LNCAP (cell line): ENCODE data around the gene LDLRAP1.

Source experiments
- TF ChIP-seq, protein P1 (sequence below): fragments of 450-650 bp; IDR thresholded peaks from 2 replicates; pipeline ENCODE4 v1.5.1; 2017; ENCODE audit warnings: mild to moderate bottlenecking

The LDLRAP1 gene

GRCh38 chr1:25572708-25573590 lies 29.5 kb downstream of the LDLRAP1 start:
- TF ChIP-seq, protein P1, sequence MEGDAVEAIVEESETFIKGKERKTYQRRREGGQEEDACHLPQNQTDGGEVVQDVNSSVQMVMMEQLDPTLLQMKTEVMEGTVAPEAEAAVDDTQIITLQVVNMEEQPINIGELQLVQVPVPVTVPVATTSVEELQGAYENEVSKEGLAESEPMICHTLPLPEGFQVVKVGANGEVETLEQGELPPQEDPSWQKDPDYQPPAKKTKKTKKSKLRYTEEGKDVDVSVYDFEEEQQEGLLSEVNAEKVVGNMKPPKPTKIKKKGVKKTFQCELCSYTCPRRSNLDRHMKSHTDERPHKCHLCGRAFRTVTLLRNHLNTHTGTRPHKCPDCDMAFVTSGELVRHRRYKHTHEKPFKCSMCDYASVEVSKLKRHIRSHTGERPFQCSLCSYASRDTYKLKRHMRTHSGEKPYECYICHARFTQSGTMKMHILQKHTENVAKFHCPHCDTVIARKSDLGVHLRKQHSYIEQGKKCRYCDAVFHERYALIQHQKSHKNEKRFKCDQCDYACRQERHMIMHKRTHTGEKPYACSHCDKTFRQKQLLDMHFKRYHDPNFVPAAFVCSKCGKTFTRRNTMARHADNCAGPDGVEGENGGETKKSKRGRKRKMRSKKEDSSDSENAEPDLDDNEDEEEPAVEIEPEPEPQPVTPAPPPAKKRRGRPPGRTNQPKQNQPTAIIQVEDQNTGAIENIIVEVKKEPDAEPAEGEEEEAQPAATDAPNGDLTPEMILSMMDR, result peak; percentile 33; the same call in 1 of the 2 replicates

- TF ChIP-seq, protein P1, result no peak
Measured at GRCh38 chr1:25573591-25573930, 30.2 kb downstream of the LDLRAP1 start.

DNA sequence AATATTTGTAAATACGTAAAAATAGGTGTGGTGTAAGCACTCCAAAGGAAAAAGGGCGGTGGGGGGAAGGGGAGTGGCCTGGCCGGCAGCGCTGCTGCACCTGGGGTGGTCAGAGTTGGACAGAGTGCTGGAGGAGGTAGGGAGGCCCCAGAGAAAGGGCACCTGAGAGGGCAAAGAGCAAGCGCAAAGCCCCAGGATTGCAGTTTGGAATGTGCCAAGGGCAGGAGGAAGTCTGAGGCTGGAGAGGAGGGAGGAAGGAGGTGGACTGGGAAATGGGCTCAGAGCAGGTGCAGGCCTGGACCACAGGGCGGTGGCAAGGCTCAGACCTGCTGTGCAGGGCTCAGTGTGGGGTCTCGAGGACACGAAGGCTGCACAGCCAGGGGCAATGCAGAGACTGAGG lies 30.6 kb downstream of the LDLRAP1 start:
- TF ChIP-seq, protein P1, result no peak

DNA sequence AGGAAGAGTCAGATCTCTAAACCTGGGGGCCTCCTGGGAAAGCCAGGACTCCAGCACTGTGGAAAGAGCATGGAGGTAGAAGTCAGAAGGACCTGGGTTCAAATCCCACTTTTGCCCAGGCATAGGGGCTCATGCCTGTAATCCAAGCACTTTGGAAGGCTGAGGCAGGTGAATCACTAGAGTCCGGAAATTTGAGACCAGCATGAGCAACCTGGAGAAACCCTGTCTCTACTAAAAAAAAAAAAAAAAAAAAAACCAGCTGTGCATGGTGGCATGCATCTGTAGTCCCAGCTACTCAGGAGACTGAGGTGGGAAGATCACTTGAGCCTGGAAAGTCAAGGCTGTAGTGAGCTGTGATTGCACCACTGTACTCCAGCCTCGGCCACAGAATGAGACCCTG lies 31.8 kb downstream of the LDLRAP1 start:
- TF ChIP-seq, protein P1, result no peak

DNA sequence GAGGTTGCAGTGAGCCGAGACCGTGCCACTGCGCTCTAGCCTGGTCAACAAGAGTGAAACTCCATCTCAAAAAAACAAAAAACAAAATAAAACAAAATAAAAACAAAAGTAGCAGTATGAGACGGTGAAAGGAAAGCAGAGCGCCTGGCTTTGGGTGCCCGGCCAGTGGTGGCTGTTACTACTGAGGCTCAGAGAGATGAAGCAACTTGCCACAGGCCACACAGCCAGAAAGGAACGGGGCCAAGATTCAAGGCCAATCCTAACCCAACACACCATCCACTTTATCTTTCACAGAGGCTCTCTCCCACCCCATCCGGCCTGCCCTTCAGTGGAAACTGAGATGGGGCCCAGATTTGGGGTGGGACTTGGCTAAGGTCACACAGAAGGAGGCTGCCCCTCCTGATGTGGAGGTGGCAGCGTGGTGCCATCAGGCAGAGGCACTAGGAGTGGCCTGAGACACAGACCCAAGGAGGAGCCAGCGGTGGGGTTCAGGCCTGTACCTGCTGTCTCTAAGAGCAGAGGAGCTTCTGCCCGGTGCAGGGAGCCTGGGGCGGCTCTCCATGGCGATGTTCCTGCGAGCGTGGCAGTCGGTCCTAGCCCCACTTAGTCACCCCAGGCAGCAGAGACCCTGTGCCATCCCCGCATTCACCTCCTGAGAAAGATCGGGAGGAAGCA lies 33.2 kb downstream of the LDLRAP1 start:
- TF ChIP-seq, protein P1, result no peak

DNA sequence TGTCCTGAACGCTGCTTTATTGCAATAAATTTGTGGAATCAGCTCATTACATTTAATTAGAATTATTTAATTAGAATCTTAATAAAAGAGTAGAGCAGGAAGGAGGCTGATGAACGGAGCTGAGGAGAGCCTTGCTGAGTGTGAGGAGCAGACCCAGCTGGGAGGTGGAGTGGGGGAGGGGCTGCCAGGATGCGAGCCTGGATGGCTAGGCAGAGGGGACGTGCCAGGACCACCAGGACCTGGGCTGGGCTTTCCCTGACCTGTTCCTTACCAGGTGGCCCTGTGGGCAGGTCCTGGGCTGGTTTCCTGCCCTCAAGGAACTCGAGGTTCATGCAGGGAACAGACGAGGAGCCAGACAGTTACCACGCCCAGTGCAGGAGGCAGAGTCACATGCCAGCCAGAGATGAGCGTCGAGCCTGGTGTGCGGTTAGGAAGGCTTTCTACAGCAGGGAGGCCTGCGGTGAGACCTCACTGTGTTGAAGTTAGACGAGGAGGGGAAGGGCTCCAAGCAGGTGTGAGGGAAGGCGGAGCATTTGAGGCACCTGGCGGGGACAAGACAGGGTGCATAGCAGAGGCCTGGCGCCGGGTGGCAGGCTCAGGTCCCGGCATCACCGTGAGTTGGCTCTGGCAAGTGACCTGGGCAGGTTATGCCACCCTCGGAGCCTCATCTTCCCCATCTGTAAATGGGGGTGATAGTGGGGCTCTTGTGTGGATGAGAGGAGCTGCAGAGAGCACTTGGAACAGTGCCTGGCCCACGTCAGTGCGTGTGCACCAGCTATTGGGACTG lies 33.9 kb downstream of the LDLRAP1 start:
- TF ChIP-seq, protein P1, result no peak
